ENCODE measurements around the gene SLC26A11.

DNA sequence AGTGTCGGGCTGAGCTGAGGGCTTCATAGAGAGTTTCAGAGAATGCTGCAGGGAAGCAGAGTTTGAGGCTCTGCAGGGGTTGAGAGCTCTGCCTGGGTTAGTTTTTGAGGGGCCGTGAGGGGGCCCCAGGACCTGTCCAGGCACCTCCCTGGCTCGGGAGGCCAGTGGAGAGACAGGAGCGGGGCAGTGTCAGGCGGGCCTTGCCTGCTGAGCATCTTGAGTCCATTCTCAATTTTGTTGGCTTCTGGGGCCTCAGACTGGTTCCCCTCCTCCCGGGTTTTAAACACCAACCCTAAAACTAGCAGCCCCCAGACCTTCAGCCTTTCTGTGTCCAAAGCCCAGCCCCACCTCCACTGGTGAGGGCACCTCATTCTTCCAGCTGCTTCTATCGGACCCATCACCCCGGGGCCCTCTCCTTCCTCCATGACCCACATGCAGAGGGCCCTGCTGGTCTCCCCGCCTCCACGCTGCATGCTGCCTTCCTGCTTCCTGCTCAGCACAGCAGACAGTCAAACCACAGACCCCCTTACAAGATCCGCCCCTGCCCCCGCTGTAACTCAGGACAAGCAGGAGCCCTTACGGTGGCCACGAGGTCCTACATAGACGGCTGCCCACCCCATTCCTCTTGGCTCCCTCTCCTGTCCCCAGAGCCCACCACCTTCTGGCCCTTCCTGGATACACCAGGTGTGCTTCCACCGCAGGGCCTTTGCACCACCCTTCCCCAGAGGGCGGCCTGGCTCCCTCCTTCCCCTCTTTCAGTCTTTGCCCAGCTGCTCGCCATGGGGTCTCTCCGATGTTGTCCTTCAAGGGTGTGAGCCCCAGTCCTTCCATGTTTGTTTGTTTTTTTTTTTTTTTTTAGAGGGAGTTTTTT is 44.2 kb downstream of the SLC26A11 start:
- TF ChIP-seq CTCF (IDR thresholded peaks at IDR 0.05; ENCODE audit: low read depth, low read length) = no peak
- no peak for TF ChIP-seq POLR2A (IDR thresholded peaks at IDR 0.05; ENCODE audit: extremely low read depth, insufficient read length)
- TF ChIP-seq, protein P1, sequence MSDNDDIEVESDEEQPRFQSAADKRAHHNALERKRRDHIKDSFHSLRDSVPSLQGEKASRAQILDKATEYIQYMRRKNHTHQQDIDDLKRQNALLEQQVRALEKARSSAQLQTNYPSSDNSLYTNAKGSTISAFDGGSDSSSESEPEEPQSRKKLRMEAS (IDR thresholded peaks at IDR 0.05; ENCODE audit: low read depth, low read length) = no peak
